ENCODE measurements around the gene DDX1.

DNA sequence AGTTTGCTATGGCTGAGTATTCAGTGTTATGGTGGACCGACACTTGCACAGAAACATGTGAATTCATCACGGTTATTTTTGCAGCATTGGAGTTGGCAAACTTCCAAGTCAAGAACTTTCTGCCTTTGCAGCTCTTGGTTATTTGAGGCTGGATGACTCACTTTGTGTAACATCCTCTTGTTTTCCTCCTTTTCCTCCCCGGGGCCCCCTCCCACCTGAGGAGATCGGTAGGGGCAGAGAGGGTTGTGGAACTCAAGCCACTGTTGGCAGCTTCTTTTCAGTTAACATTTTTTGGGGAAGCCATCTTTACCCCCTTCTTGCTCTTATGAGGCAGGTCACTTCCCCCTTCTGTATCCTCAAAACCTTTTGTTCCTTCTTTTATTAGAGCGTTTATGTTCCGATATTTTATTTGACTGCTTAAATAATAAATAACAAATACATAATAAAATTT, 48.6 kb downstream of the DDX1 start:
- TF ChIP-seq CTCF (optimal IDR thresholded peaks at IDR 0.05 in 1 of 3, IDR thresholded peaks at IDR 0.05 in 1 of 3, conservative IDR thresholded peaks at IDR 0.05 in 1 of 3; ENCODE audit: extremely low read depth in 1 of 3, insufficient read depth in 2 of 3, low read length in 3 of 3) = no peak
- TF ChIP-seq EZH2 (IDR thresholded peaks at IDR 0.05; ENCODE audit: low read length) = no peak

Measured in keratinocyte (primary cell).